ENCODE data around the gene HSPA12B. TPM values are rescaled to one million over a fixed set of nuclear protein-coding genes. Genes with fewer than 3 reads are reported as not detected.

The HSPA12B gene
- total RNA-seq, 1 donor from 2014 or later = 21.6 TPM

GRCh38 chr20:3798373-3798768 is 65.9 kb downstream of the HSPA12B start:
- TF ChIP-seq POLR2A (IDR thresholded peaks at IDR 0.05) (no peak), POLR2AphosphoS5 (IDR thresholded peaks at IDR 0.05; ENCODE audit: insufficient read depth in 1 of 2, low read depth in 1 of 2) (no peak)
- Histone ChIP-seq H3K9me3 (no peaks in the 10 kb centered on the region), H3K27me3 (no peaks in the 10 kb centered on the region), H3K4me1 (peaks cover 47% of the 10 kb centered on the region), H3K36me3 (peaks cover 0 to 32% of the 10 kb centered on the region in 2 donors), H3K27ac (no peak overlapping the region), H3K4me3 (no peak overlapping the region)
- no peak for DNase-seq (ENCODE audit: extremely low spot score in 2 of 2)
- intact Hi-C loops (cut with DNase I) = no loop called here

- peaks cover 47% of the 10 kb centered on the region for H3K4me1 ChIP-seq
- H3K9me3 ChIP-seq = no peaks in the 10 kb centered on the region
- intact Hi-C loops (cut with DNase I) = no loop called here
- no peaks in the 10 kb centered on the region for H3K27me3 ChIP-seq
- peaks cover 0 to 37% of the 10 kb centered on the region in 2 donors for H3K36me3 ChIP-seq
- H3K4me3 ChIP-seq = no peak overlapping the region
- peak overlapping the region; percentile 35 for H3K27ac ChIP-seq
- DNase-seq (ENCODE audit: extremely low spot score in 2 of 2) = no peak
- TF ChIP-seq POLR2A (IDR thresholded peaks at IDR 0.05) = no peak
- no peak for TF ChIP-seq POLR2AphosphoS5 (IDR thresholded peaks at IDR 0.05; ENCODE audit: insufficient read depth in 1 of 2, low read depth in 1 of 2)
- no peak for TF ChIP-seq CTCF (IDR thresholded peaks at IDR 0.05)
Observed at GRCh38 chr20:3798908-3799248, 66.4 kb downstream of the HSPA12B start.

- Histone ChIP-seq H3K9me3 (no peaks in the 10 kb centered on the region), H3K27me3 (no peaks in the 10 kb centered on the region), H3K36me3 (peaks cover 0 to 46% of the 10 kb centered on the region in 2 donors), H3K27ac (peak overlapping the region; percentile 35), H3K4me3 (no peak overlapping the region), H3K4me1 (peaks cover 49% of the 10 kb centered on the region)
- intact Hi-C loops (cut with DNase I) = no loop called here
- TF ChIP-seq CTCF (IDR thresholded peaks at IDR 0.05) (no peak), POLR2A (IDR thresholded peaks at IDR 0.05) (no peak), POLR2AphosphoS5 (IDR thresholded peaks at IDR 0.05; ENCODE audit: insufficient read depth in 1 of 2, low read depth in 1 of 2) (no peak)
- no peak for DNase-seq (ENCODE audit: extremely low spot score in 2 of 2)
Observed at GRCh38 chr20:3800256-3800877, 67.9 kb downstream of the HSPA12B start.

- Histone ChIP-seq H3K36me3 (peaks cover 0 to 46% of the 10 kb centered on the region in 2 donors), H3K27me3 (no peaks in the 10 kb centered on the region), H3K4me1 (peaks cover 53% of the 10 kb centered on the region), H3K4me3 (no peak overlapping the region), H3K27ac (no peak overlapping the region), H3K9me3 (no peaks in the 10 kb centered on the region)
- TF ChIP-seq POLR2AphosphoS5 (IDR thresholded peaks at IDR 0.05; ENCODE audit: insufficient read depth in 1 of 2, low read depth in 1 of 2) (no peak), POLR2A (IDR thresholded peaks at IDR 0.05) (no peak), CTCF (IDR thresholded peaks at IDR 0.05) (no peak)
- no peak for DNase-seq (ENCODE audit: extremely low spot score in 2 of 2)
- intact Hi-C loops (cut with DNase I) = no loop called here
Observed at GRCh38 chr20:3800878-3801260, 68.4 kb downstream of the HSPA12B start.

GRCh38 chr20:3801299-3801698 is 68.8 kb downstream of the HSPA12B start:
- no peak overlapping the region for H3K27ac ChIP-seq
- no peaks in the 10 kb centered on the region for H3K9me3 ChIP-seq
- no peak for TF ChIP-seq POLR2A (IDR thresholded peaks at IDR 0.05)
- TF ChIP-seq POLR2AphosphoS5 (IDR thresholded peaks at IDR 0.05; ENCODE audit: insufficient read depth in 1 of 2, low read depth in 1 of 2) = no peak
- TF ChIP-seq CTCF (IDR thresholded peaks at IDR 0.05) = no peak
- H3K27me3 ChIP-seq = no peaks in the 10 kb centered on the region
- intact Hi-C loops (cut with DNase I) = no loop called here
- H3K36me3 ChIP-seq = peaks cover 0 to 46% of the 10 kb centered on the region in 2 donors
- no peak for DNase-seq (ENCODE audit: extremely low spot score in 2 of 2)
- no peak overlapping the region for H3K4me3 ChIP-seq
- peaks cover 56% of the 10 kb centered on the region for H3K4me1 ChIP-seq

Data from vagina (tissue), 2 donors.